Naive thymus-derived CD4-positive, alpha-beta T cell (primary cell): ENCODE data around the gene ST3GAL6. TPM values are rescaled to one million over a fixed set of nuclear protein-coding genes. Genes with fewer than 3 reads are reported as not detected.

Source experiments
- ATAC-seq: fragments of 150-1000 bp; cut with Tn5 transposase; 2 replicates; pipeline ENCODE4 v1.10.0; 2021; ENCODE audit warnings: mild to moderate bottlenecking, moderate library complexity
- CTCF ChIA-PET: fragments of 350-600 bp; sonication (Branson Sonifier 250); formaldehyde crosslinking; loops from one replicate; lab custom pipeline; 2021; ENCODE audit warnings: antibody characterized with exemption; lab: Charles Lee
- POLR2A ChIA-PET: fragments of 350-600 bp; sonication (Branson Sonifier 250); formaldehyde crosslinking; loops from one replicate; lab custom pipeline; 2021; ENCODE audit warnings: antibody characterized with exemption, inconsistent platforms; lab: Charles Lee
- DNase-seq, 9 donors: peaks; one replicate each; pipeline versions ENCODE4 v3.0.0 to v3.0.0-alpha.2; 2020 to 2022; ENCODE audit warnings: mixed read lengths in 1 of 9
- H3K27ac ChIP-seq: one replicate; pipeline ENCODE4 v1.7.0; 2013; ENCODE audit warnings: mild to moderate bottlenecking, low read depth, low read length, moderate library complexity
- H3K27me3 ChIP-seq, 2 donors: one replicate each; pipeline ENCODE4 v1.7.0; 2013; ENCODE audit warnings: low read length in 2 of 2, mild to moderate bottlenecking in 2 of 2, moderate library complexity in 2 of 2; ENCODE audit not compliant: control insufficient read depth in 2 of 2, insufficient read depth in 2 of 2
- H3K36me3 ChIP-seq, 3 experiments: 1 replicate in 2 of 3; 2 replicates in 1 of 3; pipeline ENCODE4 v1.7.0; 2013; ENCODE audit warnings: low read length in 3 of 3, mild to moderate bottlenecking in 3 of 3, moderate library complexity in 1 of 3; ENCODE audit not compliant: insufficient read depth in 3 of 3, control insufficient read depth in 2 of 3
- H3K4me1 ChIP-seq, 2 donors: one replicate each; pipeline ENCODE4 v1.7.0; 2013; ENCODE audit warnings: low read length in 2 of 2, mild to moderate bottlenecking in 2 of 2, moderate library complexity in 1 of 2; ENCODE audit not compliant: control insufficient read depth in 2 of 2, insufficient read depth in 2 of 2
- H3K4me3 ChIP-seq: 2 replicates; pipeline ENCODE4 v1.7.0; 2013; ENCODE audit warnings: mild to moderate bottlenecking, low read length
- H3K9me3 ChIP-seq, 3 experiments: 1 replicate in 2 of 3; 2 replicates in 1 of 3; pipeline ENCODE4 v1.7.0; 2013; ENCODE audit warnings: low read length in 3 of 3; ENCODE audit not compliant: control insufficient read depth in 2 of 3
- H3K27ac Mint-ChIP-seq, 9 donors: one replicate each; pipeline ENCODE4 v1.8.0; 2020 to 2022; ENCODE audit warnings: mixed read lengths in 9 of 9, mild to moderate bottlenecking in 8 of 9, moderate library complexity in 5 of 9, inconsistent platforms in 2 of 9
- H3K27me3 Mint-ChIP-seq, 5 donors: one replicate each; pipeline ENCODE4 v1.8.0; 2021 to 2022; ENCODE audit warnings: mixed read lengths in 5 of 5, mild to moderate bottlenecking in 1 of 5
- H3K36me3 Mint-ChIP-seq, 5 donors: one replicate each; pipeline ENCODE4 v1.8.0; 2020 to 2022; ENCODE audit warnings: mixed read lengths in 5 of 5, mild to moderate bottlenecking in 3 of 5, inconsistent platforms in 1 of 5
- H3K4me1 Mint-ChIP-seq, 7 donors: one replicate each; pipeline ENCODE4 v1.8.0; 2020 to 2022; ENCODE audit warnings: mixed read lengths in 7 of 7, mild to moderate bottlenecking in 3 of 7, inconsistent platforms in 1 of 7
- H3K4me3 Mint-ChIP-seq, 10 donors: one replicate each; pipeline ENCODE4 v1.8.0; 2020 to 2022; ENCODE audit warnings: mild to moderate bottlenecking in 10 of 10, mixed read lengths in 10 of 10, moderate library complexity in 6 of 10, inconsistent platforms in 2 of 10
- H3K9me3 Mint-ChIP-seq, 11 donors: one replicate each; pipeline ENCODE4 v1.8.0; 2020 to 2022; ENCODE audit warnings: mixed read lengths in 11 of 11, mild to moderate bottlenecking in 4 of 11, inconsistent platforms in 1 of 11, moderate library complexity in 1 of 11
- intact Hi-C, 2 donors: fragments of 100-400 bp; cut with micrococcal nuclease; formaldehyde crosslinking; loops; one replicate each; pipeline ENCODE4 v1.15.1; 2023
- polyA plus RNA-seq, 2 donors: library from polyadenylated mRNA; unstranded; fragments of 300-500 nt; fragmentation: Illumina TruSeq; gene quantifications; one replicate each; pipeline ENCODE4 v1.2.3, GENCODE V29; 2021
- total RNA-seq, 6 experiments: library from RNA in 5 of 6; stranded (reverse) in 5 of 6; gene quantifications; 1 replicate in 5 of 6; 2 replicates in 1 of 6; pipeline ENCODE4 v1.2.3 and lab custom pipeline; 2021 to 2026

Gene ST3GAL6
- total and polyA plus RNA-seq, 7 experiments from 2014 or later: 0.47 to 13.5 (median 0.78) TPM; not detected in 2

DNA sequence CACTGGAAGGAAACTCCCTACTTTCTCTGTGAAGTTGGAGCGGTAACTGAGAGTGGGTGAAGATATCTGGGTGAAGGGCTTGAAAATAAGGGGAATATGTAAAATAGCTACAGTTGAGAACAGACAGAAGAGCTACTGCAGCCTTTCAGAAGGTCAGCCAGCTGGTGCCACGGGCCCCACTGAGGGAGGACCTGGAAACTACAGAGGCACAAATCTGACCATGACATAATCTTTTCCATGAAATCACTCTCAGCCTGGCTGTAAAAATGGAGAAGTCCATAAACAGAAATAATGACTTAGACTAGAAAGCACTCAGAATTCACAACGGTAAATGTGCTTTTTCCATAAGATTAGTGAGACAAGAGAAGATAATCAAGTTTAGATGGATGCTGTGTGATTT is 46.4 kb downstream of the ST3GAL6 start:
- CTCF ChIA-PET: no interaction called here
- H3K27ac Mint-ChIP-seq: no peak overlapping the region
- POLR2A ChIA-PET: no interaction called here
- H3K27me3 Mint-ChIP-seq: no peaks in the 10 kb centered on the region
- H3K36me3 ChIP-seq: no peaks in the 10 kb centered on the region
- peaks cover 0 to under 1% (median 0%) of the 10 kb centered on the region in 11 donors for H3K9me3 Mint-ChIP-seq
- peaks cover 0 to 40% (median 26%) of the 10 kb centered on the region in 5 donors for H3K36me3 Mint-ChIP-seq
- H3K9me3 ChIP-seq: no peaks in the 10 kb centered on the region
- DNase-seq (no peak), ATAC-seq (no peak)
- no peak overlapping the region for H3K27ac ChIP-seq
- peaks cover 0 to 3% (median 0%) of the 10 kb centered on the region in 7 donors for H3K4me1 Mint-ChIP-seq
- intact Hi-C loops: no loop called here
- no peak overlapping the region for H3K4me3 ChIP-seq
- no peak overlapping the region for H3K4me3 Mint-ChIP-seq
- H3K4me1 ChIP-seq: no peaks in the 10 kb centered on the region
- H3K27me3 ChIP-seq: no peaks in the 10 kb centered on the region

DNA sequence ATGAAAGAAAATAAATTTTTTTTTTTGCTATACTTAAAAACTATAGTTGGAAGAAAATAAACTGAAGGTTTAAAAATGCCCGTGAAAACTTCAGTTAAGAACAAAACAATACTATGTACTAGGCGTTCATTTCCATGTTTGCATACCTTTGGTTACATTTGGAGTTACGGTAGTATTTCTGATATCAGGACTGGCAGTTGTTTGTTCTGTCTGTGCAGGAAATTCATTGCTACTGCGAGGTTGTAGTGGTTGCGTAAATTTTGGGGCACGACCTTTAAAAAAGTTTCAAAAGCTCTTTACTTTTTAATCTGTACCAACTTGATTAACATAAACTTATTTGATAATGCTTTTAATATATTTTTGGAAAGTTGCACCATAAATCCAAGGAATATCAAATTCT is 47.9 kb downstream of the ST3GAL6 start:
- H3K27ac ChIP-seq: no peak overlapping the region
- Mint-ChIP-seq H3K27me3 (no peaks in the 10 kb centered on the region), H3K9me3 (no peaks in the 10 kb centered on the region), H3K27ac (no peak overlapping the region), H3K36me3 (peaks cover 0 to 28% (median 24%) of the 10 kb centered on the region in 5 donors), H3K4me3 (no peak overlapping the region), H3K4me1 (peaks cover 0 to 6% (median 3%) of the 10 kb centered on the region in 7 donors)
- H3K27me3 ChIP-seq: no peaks in the 10 kb centered on the region
- ChIA-PET CTCF (interaction anchor here (1.2 kb wide), 1 partner anchor 16 kb away, joined by 3 read pairs; no protein-coding TSS in a partner anchor), POLR2A (interaction anchor here (0.6 kb wide), 1 partner anchor 938 kb away, joined by 3 read pairs; no protein-coding TSS in a partner anchor)
- DNase-seq (no peak), ATAC-seq (no peak)
- H3K36me3 ChIP-seq: no peaks in the 10 kb centered on the region
- intact Hi-C loops: loop anchor here (5.0 to 10.0 kb wide), 4 partner anchors 484 to 1444 kb away; no protein-coding TSS in a partner anchor
- H3K4me1 ChIP-seq: no peaks in the 10 kb centered on the region
- H3K9me3 ChIP-seq: no peaks in the 10 kb centered on the region
- H3K4me3 ChIP-seq: no peak overlapping the region

DNA sequence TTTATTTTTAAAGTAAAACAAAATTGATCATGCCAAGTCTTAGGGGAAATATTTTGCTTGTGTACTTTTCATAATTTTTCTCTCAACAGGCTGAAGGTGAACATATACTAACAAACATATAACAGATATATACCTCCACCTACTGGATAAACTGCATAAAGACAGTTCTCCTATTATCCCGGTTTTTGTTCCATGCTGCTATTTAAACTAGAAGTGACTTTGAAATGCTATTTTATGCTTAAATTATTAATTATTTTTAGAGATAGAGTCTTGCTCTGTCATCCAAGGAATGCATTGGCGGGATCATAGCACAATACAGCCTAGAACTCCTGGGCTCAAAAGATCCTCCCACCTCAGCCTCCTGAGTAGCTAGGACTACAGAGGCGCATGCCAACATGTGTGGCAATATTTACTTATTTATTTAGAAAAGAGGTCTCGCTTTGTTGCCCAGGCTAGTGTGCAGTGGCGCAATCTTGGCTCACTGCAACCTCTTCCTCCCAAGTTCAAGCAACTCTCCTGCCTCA is 49.8 kb downstream of the ST3GAL6 start:
- intact Hi-C loops: loop anchor here (1.0 to 10.0 kb wide), 7 partner anchors 211 to 1442 kb away; no protein-coding TSS in a partner anchor
- Histone ChIP-seq H3K9me3 (no peaks in the 10 kb centered on the region), H3K27ac (no peak overlapping the region), H3K36me3 (no peaks in the 10 kb centered on the region), H3K27me3 (no peaks in the 10 kb centered on the region), H3K4me3 (no peak overlapping the region), H3K4me1 (no peaks in the 10 kb centered on the region)
- no peak overlapping the region for H3K27ac Mint-ChIP-seq
- ATAC-seq (peak; percentile 57), DNase-seq (peak in 3 of 9 donors; percentile 3 to 25 (median 19))
- H3K4me3 Mint-ChIP-seq: no peak overlapping the region
- H3K36me3 Mint-ChIP-seq: peaks cover 0 to 14% (median 7%) of the 10 kb centered on the region in 5 donors
- peaks cover 0 to 6% (median 1%) of the 10 kb centered on the region in 7 donors for H3K4me1 Mint-ChIP-seq
- ChIA-PET POLR2A (no interaction called here), CTCF (interaction anchor here (1.1 to 3.8 kb wide), 2 partner anchors 210 to 221 kb away, joined by 3 to 14 read pairs; no protein-coding TSS in a partner anchor)
- H3K9me3 Mint-ChIP-seq: no peaks in the 10 kb centered on the region
- no peaks in the 10 kb centered on the region for H3K27me3 Mint-ChIP-seq

- H3K27me3 ChIP-seq: no peaks in the 10 kb centered on the region
- ATAC-seq (no peak), DNase-seq (no peak)
- Mint-ChIP-seq H3K36me3 (peaks cover 0 to 6% (median 3%) of the 10 kb centered on the region in 5 donors), H3K27me3 (no peaks in the 10 kb centered on the region), H3K4me1 (peaks cover 0 to 6% (median 1%) of the 10 kb centered on the region in 7 donors), H3K27ac (no peak overlapping the region), H3K9me3 (no peaks in the 10 kb centered on the region), H3K4me3 (no peak overlapping the region)
- ChIA-PET CTCF (interaction anchor here (1.5 to 3.8 kb wide), 3 partner anchors 179 to 939 kb away, joined by 3 to 14 read pairs (median 5); no protein-coding TSS in a partner anchor), POLR2A (no interaction called here)
- intact Hi-C loops: loop anchor here (5.0 to 10.0 kb wide), 5 partner anchors 87 to 1440 kb away; partner anchors contain the start of gene DCBLD2 (in 2 of the 2)
- H3K9me3 ChIP-seq: no peaks in the 10 kb centered on the region
- H3K4me1 ChIP-seq: no peaks in the 10 kb centered on the region
- no peak overlapping the region for H3K4me3 ChIP-seq
- H3K27ac ChIP-seq: no peak overlapping the region
- no peaks in the 10 kb centered on the region for H3K36me3 ChIP-seq
Observed at GRCh38 chr3:98814817-98815420, 51.8 kb downstream of the ST3GAL6 start.

DNA sequence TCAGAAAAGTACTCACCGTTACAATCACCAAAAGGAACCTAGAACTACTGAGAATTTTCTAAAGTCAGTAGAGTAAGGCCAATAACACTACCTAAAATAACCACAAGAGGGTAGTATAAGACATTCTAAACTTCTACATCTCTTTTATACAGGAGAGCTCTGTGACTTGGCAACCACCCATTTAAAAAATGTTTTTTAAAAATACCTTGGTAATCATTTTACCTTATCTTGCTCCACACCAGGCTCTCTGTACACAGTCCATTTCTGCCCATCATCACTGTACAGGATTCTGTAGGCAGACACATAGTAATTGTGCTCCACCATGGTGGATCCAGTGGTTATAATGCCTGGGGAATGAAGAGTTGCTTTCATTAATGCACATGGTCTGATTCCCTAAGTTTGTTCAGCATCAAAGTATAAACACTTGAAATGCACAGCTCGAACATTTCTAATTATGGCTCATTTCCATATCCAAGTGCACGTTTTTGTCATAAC is 54.5 kb downstream of the ST3GAL6 start:
- Histone ChIP-seq H3K27ac (no peak overlapping the region), H3K9me3 (no peaks in the 10 kb centered on the region), H3K27me3 (no peaks in the 10 kb centered on the region), H3K4me3 (no peak overlapping the region), H3K4me1 (no peaks in the 10 kb centered on the region), H3K36me3 (no peaks in the 10 kb centered on the region)
- peaks cover 0 to 6% (median 1%) of the 10 kb centered on the region in 7 donors for H3K4me1 Mint-ChIP-seq
- ATAC-seq: peak; percentile 83
- H3K27me3 Mint-ChIP-seq: no peaks in the 10 kb centered on the region
- no peak overlapping the region for H3K4me3 Mint-ChIP-seq
- H3K27ac Mint-ChIP-seq: no peak overlapping the region
- no peaks in the 10 kb centered on the region for H3K9me3 Mint-ChIP-seq
- POLR2A ChIA-PET: no interaction called here
- intact Hi-C loops: loop anchor here (1.0 to 10.0 kb wide), 9 partner anchors 85 to 1437 kb away; partner anchors contain the start of gene DCBLD2 (in 2 of the 2)
- peaks cover 0 to 6% (median 3%) of the 10 kb centered on the region in 5 donors for H3K36me3 Mint-ChIP-seq
- CTCF ChIA-PET: interaction anchor here (0.6 to 1.6 kb wide), 10 partner anchors 9 to 993 kb away, joined by 3 to 6 read pairs (median 4); partner anchors contain the start of gene DCBLD2
- DNase-seq: peak in 6 of 9 donors; percentile 12 to 54 (median 40)

GRCh38 chr3:98821063-98821462 is 57.9 kb downstream of the ST3GAL6 start:
- H3K36me3 ChIP-seq: no peaks in the 10 kb centered on the region
- no peak overlapping the region for H3K27ac ChIP-seq
- no peaks in the 10 kb centered on the region for H3K9me3 Mint-ChIP-seq
- H3K27me3 ChIP-seq: no peaks in the 10 kb centered on the region
- DNase-seq (no peak), ATAC-seq (no peak)
- H3K4me1 Mint-ChIP-seq: no peaks in the 10 kb centered on the region
- H3K36me3 Mint-ChIP-seq: peaks cover 0 to 4% (median 0%) of the 10 kb centered on the region in 5 donors
- intact Hi-C loops: no loop called here
- H3K27me3 Mint-ChIP-seq: no peaks in the 10 kb centered on the region
- H3K4me3 Mint-ChIP-seq: no peak overlapping the region
- no peaks in the 10 kb centered on the region for H3K9me3 ChIP-seq
- CTCF ChIA-PET: interaction anchor here (0.7 kb wide), 1 partner anchor 352 kb away, joined by 3 read pairs; no protein-coding TSS in a partner anchor
- no peak overlapping the region for H3K27ac Mint-ChIP-seq
- no peaks in the 10 kb centered on the region for H3K4me1 ChIP-seq
- POLR2A ChIA-PET: no interaction called here
- H3K4me3 ChIP-seq: no peak overlapping the region
